Astrocyte (in vitro differentiated cells and primary cell): ENCODE data around the gene CENPF.
"Not testable (repeated sequence)": the region's sequence is repeated elsewhere in the genome, so short reads cannot be mapped to it uniquely, and the experiment has no call there.

Experiments
- CTCF ChIP-seq: IDR thresholded peaks from 2 replicates; pipeline ENCODE4 v1.5.1; 2011; ENCODE audit warnings: low read depth, mild to moderate bottlenecking, inconsistent platforms, low read length, moderate library complexity; ENCODE audit not compliant: insufficient read depth
- EZH2 ChIP-seq: IDR thresholded peaks from 2 replicates; pipeline ENCODE4 v1.6.1; 2012; ENCODE audit warnings: mild to moderate bottlenecking, low read length, inconsistent platforms; ENCODE audit not compliant: insufficient read depth

- not testable (repeated sequence) for TF ChIP-seq CTCF, EZH2
These were observed 7.1 kb downstream of the CENPF start for GRCh38 chr1:214610136-214610535.
